ENCODE data around the gene CYP27B1.

Gene CYP27B1

DNA sequence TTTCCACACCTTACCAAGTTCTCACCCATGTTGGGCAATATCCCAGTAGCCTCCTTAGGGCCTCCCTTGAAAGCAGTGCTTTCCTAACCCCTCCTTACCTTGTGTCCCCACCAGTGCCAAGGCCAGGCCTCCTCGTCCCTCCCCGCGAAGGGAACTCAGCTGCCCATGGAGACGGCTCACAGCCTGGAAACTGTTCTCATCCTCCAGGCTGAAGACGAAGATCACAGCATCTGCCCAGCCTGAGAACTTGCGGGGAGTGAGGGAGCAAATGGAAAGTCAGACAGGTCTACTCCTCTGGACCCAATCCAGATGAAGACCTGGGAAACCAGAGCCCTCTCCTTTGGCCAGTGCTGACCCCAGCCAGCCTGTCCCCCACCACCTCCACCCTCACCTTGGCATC lies 33.0 kb downstream of the CYP27B1 start:
- no peak overlapping the region for H3K4me3 ChIP-seq (ENCODE audit: low read length)
- TF ChIP-seq CTCF (conservative IDR thresholded peaks at IDR 0.05; ENCODE audit: low read depth, low read length), result no peak
- no peak for DNase-seq (ENCODE audit: low read depth)

DNA sequence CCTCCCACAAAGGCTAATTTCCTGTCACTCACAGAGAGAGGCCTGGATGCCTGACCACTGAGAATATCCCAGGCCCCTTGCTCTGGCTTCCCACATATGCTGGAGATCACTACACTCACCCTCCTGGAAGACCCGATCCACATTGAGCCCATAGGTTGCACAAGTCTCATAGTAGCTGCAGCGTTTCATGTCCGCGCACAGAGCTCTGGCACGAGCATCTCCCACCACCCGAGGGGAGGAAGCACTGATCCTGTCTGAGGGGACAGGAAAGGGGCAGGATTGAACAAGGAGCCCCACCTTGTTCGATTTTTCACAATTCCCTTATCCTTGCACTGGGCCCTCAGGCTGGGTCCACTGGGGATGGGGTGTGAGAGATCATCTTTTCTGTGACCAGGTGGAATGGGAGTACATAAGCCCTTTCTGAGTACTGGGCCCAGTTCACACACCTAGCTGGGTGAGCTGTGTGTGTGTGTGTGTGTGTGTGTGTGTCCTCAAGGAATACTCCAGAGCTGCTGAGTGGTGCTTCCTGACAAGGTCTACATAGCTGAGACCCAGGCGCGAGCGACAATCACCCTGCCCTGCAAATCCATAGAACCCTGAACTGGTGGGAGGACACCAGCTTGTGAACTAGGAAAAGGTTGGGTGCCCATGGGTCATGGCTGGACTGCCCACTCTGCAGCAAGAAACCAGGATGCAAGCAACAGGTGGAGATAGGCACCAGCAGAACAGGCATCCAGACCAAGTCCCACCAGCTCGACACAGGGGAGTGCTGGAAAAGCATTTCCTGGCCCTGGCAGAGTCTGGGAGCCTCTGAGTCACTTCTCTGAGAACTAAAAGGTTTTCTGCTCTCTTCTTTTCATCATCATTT lies 33.9 kb downstream of the CYP27B1 start:
- no peak for TF ChIP-seq CTCF (conservative IDR thresholded peaks at IDR 0.05; ENCODE audit: low read depth, low read length)
- DNase-seq (ENCODE audit: low read depth), result no peak
- no peak overlapping the region for H3K4me3 ChIP-seq (ENCODE audit: low read length)

GRCh38 chr12:57732270-57732669 lies 34.6 kb downstream of the CYP27B1 start:
- TF ChIP-seq CTCF (conservative IDR thresholded peaks at IDR 0.05; ENCODE audit: low read depth, low read length), result no peak
- no peak for DNase-seq (ENCODE audit: low read depth)
- H3K4me3 ChIP-seq (ENCODE audit: low read length), result no peak overlapping the region

- DNase-seq (ENCODE audit: low read depth), result no peak
- no peak overlapping the region for H3K4me3 ChIP-seq (ENCODE audit: low read length)
- no peak for TF ChIP-seq CTCF (conservative IDR thresholded peaks at IDR 0.05; ENCODE audit: low read depth, low read length)
Observed at GRCh38 chr12:57731411-57732080, 35.3 kb downstream of the CYP27B1 start.

GRCh38 chr12:57730336-57731067 lies 36.4 kb downstream of the CYP27B1 start:
- no peak for DNase-seq (ENCODE audit: low read depth)
- no peak for TF ChIP-seq CTCF (conservative IDR thresholded peaks at IDR 0.05; ENCODE audit: low read depth, low read length)
- H3K4me3 ChIP-seq (ENCODE audit: low read length), result no peak overlapping the region

DNA sequence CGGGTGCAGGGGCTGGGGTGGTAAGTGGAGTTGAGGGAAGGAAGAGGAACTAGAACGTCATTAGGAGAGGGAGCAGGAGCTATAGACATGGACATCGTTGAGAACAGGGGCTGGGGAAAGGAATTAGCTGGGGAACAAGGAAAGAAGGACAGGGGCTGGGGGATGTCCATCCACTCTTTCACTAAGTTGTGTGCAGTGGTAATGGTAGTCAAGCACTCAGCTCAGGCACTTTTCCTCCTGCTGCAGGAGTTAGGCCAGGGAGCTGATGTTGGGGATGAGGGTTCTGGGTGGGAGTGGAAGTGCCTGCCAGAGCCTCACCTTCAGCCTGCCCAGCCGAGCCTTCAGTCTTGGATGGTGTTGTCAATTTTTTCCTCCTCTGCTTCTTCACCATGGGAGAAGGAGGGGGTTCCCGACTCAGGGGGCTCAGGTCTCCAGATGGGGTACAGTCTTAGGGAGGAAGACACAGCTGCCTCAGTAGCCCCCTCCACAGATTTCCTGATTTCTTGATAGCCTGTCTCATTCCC lies 37.5 kb downstream of the CYP27B1 start:
- no peak overlapping the region for H3K4me3 ChIP-seq (ENCODE audit: low read length)
- no peak for TF ChIP-seq CTCF (conservative IDR thresholded peaks at IDR 0.05; ENCODE audit: low read depth, low read length)
- no peak for DNase-seq (ENCODE audit: low read depth)
